Hepatocyte (in vitro differentiated cells): ENCODE measurements around the gene CEMP1. TPM values are rescaled to one million over a fixed set of nuclear protein-coding genes. Genes with fewer than 3 reads are reported as not detected.
"Not testable (repeated sequence)": the region's sequence is repeated elsewhere in the genome, so short reads cannot be mapped to it uniquely, and the experiment has no call there.

Experiments
- DNase-seq: peaks from one replicate; pipeline ENCODE4 v3.0.0-alpha.2; 2016; ENCODE audit warnings: low spot score
- H2AFZ ChIP-seq: fragments of 200-600 bp; sonication (generic); 2 replicates; pipeline ENCODE4 v1.6.0; 2016; ENCODE audit warnings: antibody characterized with exemption, mild to moderate bottlenecking
- H3K27ac ChIP-seq: fragments of 200-600 bp; sonication (generic); 2 replicates; pipeline ENCODE4 v1.5.1; 2016; ENCODE audit warnings: mild to moderate bottlenecking
- H3K27me3 ChIP-seq: fragments of 200-600 bp; sonication (generic); 2 replicates; pipeline ENCODE4 v1.6.1; 2016
- H3K36me3 ChIP-seq: fragments of 200-600 bp; sonication (generic); replicated peaks from 2 replicates; pipeline ENCODE4 v1.5.1; 2016; ENCODE audit warnings: low read depth; ENCODE audit not compliant: insufficient read depth
- H3K4me1 ChIP-seq: fragments of 200-600 bp; sonication (generic); 2 replicates; pipeline ENCODE4 v1.5.1; 2016; ENCODE audit warnings: mild to moderate bottlenecking, moderate library complexity; ENCODE audit not compliant: insufficient read depth
- H3K4me2 ChIP-seq: fragments of 200-600 bp; sonication (generic); 2 replicates; pipeline ENCODE4 v1.6.0; 2016
- H3K4me3 ChIP-seq: fragments of 200-600 bp; sonication (generic); 2 replicates; pipeline ENCODE4 v1.5.1; 2016; ENCODE audit warnings: mild to moderate bottlenecking
- H3K79me2 ChIP-seq: fragments of 200-600 bp; sonication (generic); 2 replicates; pipeline ENCODE4 v1.6.0; 2017; ENCODE audit warnings: mild to moderate bottlenecking
- H3K9me2 ChIP-seq: fragments of 200-600 bp; sonication (generic); replicated peaks from 2 replicates; pipeline ENCODE4 v1.6.0; 2017; ENCODE audit warnings: mild to moderate bottlenecking; ENCODE audit not compliant: insufficient read depth
- H3K9me3 ChIP-seq: fragments of 200-600 bp; sonication (generic); 2 replicates; pipeline ENCODE4 v1.5.1; 2016; ENCODE audit warnings: low read depth, mild to moderate bottlenecking
- H4K20me1 ChIP-seq: fragments of 200-600 bp; sonication (generic); 2 replicates; pipeline ENCODE4 v1.6.0; 2016; ENCODE audit warnings: mild to moderate bottlenecking; ENCODE audit not compliant: insufficient read depth, poor library complexity, severe bottlenecking
- CTCF ChIP-seq: fragments of 200-600 bp; sonication (generic); IDR thresholded peaks from 2 replicates; pipeline ENCODE4 v1.5.1; 2016; ENCODE audit warnings: antibody characterized with exemption, mild to moderate bottlenecking; ENCODE audit not compliant: poor library complexity
- EZH2 ChIP-seq: fragments of 200-600 bp; sonication (generic); IDR thresholded peaks from 2 replicates; pipeline ENCODE4 v1.6.1; 2016; ENCODE audit warnings: antibody characterized with exemption, mild to moderate bottlenecking, borderline replicate concordance
- EZH2phosphoT487 ChIP-seq: fragments of 200-600 bp; sonication (generic); IDR thresholded peaks from one replicate; pipeline ENCODE4 v1.6.1; 2018; ENCODE audit warnings: antibody characterized with exemption, mild to moderate bottlenecking, low read depth, moderate library complexity; ENCODE audit not compliant: unreplicated experiment, severe bottlenecking
- WGBS: methylation state at CpG from one replicate; pipeline ENCODE4 v1.1.6; 2016; ENCODE audit warnings: low lambda C conversion rate; ENCODE audit errors: missing lambda C conversion rate; 5-methylcytosine and 5-hydroxymethylcytosine counted together
- polyA plus RNA-seq: library from polyadenylated mRNA; unstranded; fragments of >200 nt; fragmentation: Nextera tagmentation; extraction: Ambion mirVana; gene quantifications from 2 replicates; pipeline ENCODE4 v1.2.1, GENCODE V29; 2016
- total RNA-seq: library from RNA; depleted of rRNA; stranded (reverse); fragments of >200 nt; gene quantifications from 2 replicates; pipeline ENCODE4 v1.2.3, GENCODE V29; 2014

Gene CEMP1
- total RNA-seq (not detected in 2 replicates), polyA plus RNA-seq (11.1 and 21.6 TPM in 2 replicates)

GRCh38 chr16:2531371-2531695, at the start of gene CEMP1:
TSS of gene CEMP1 (minus strand) at chr16:2531408. CDS start at chr16:2531073, 335 bp downstream.
- H3K27me3 ChIP-seq, result no peaks in the 10 kb centered on the region
- H3K36me3 ChIP-seq, result no peaks in the 10 kb centered on the region
- TF ChIP-seq EZH2phosphoT487, result no peak
- TF ChIP-seq CTCF, result no peak
- TF ChIP-seq EZH2, result no peak
- H3K4me2 ChIP-seq, result peak within 1 kb of the TSS; percentile 89
- H3K4me1 ChIP-seq, result peaks cover 5% of the 10 kb centered on the region
- no peaks in the 10 kb centered on the region for H3K79me2 ChIP-seq
- peak within 1 kb of the TSS; percentile 37 for H2AFZ ChIP-seq
- H3K27ac ChIP-seq, result peak within 1 kb of the TSS; percentile 94
- no peaks in the 10 kb centered on the region for H3K9me2 ChIP-seq
- H3K9me3 ChIP-seq, result no peaks in the 10 kb centered on the region
- H4K20me1 ChIP-seq, result no peaks in the 10 kb centered on the region
- H3K4me3 ChIP-seq, result peak within 1 kb of the TSS; percentile 34
- 23% methylated on average over 8 of the region's 11 CpGs for WGBS
- no peak for DNase-seq

- H3K4me3 ChIP-seq, H4K20me1 ChIP-seq: not testable (repeated sequence)
- no CpG with 5 or more reads among the region's 21 CpGs for WGBS
Measured at GRCh38 chr16:2580818-2581217, 49.6 kb upstream of the CEMP1 start.

GRCh38 chr16:2580143-2580542, 48.9 kb upstream of the CEMP1 start:
- H3K36me3 ChIP-seq, H4K20me1 ChIP-seq, H3K9me2 ChIP-seq, H2AFZ ChIP-seq, H3K4me2 ChIP-seq, H3K27me3 ChIP-seq, DNase-seq, H3K4me1 ChIP-seq, H3K4me3 ChIP-seq, H3K27ac ChIP-seq, H3K9me3 ChIP-seq, H3K79me2 ChIP-seq: not testable (repeated sequence)
- WGBS, result 48% methylated on average over 7 of the region's 11 CpGs

More at GRCh38 chr16:2580818-2581217, 49.6 kb upstream of the CEMP1 start:
- H3K36me3 ChIP-seq, H3K4me1 ChIP-seq, H2AFZ ChIP-seq, DNase-seq, H3K4me2 ChIP-seq, H3K27ac ChIP-seq, H3K79me2 ChIP-seq, H3K27me3 ChIP-seq, H3K9me3 ChIP-seq, H3K9me2 ChIP-seq: not testable (repeated sequence)

- not testable (repeated sequence) for H3K79me2 ChIP-seq, H3K9me2 ChIP-seq, H3K4me2 ChIP-seq, H2AFZ ChIP-seq, H3K9me3 ChIP-seq, H3K36me3 ChIP-seq, H3K27ac ChIP-seq, DNase-seq, H3K4me3 ChIP-seq, H4K20me1 ChIP-seq, H3K4me1 ChIP-seq, H3K27me3 ChIP-seq
- WGBS, result 82% methylated on average over 2 of the region's 12 CpGs
Measured at GRCh38 chr16:2578905-2579304, 47.7 kb upstream of the CEMP1 start.

- not testable (repeated sequence) for H3K4me1 ChIP-seq, H2AFZ ChIP-seq, H3K79me2 ChIP-seq, H3K9me2 ChIP-seq, H3K27ac ChIP-seq, H3K36me3 ChIP-seq, H3K9me3 ChIP-seq, H3K4me2 ChIP-seq, H3K27me3 ChIP-seq, DNase-seq, H4K20me1 ChIP-seq, H3K4me3 ChIP-seq
- WGBS, result 98% methylated on average over 14 of the region's 26 CpGs
Measured at GRCh38 chr16:2577044-2577443, 45.8 kb upstream of the CEMP1 start.

- not testable (repeated sequence) for DNase-seq, H3K4me2 ChIP-seq, H3K9me3 ChIP-seq, H3K27me3 ChIP-seq, H3K27ac ChIP-seq, H3K79me2 ChIP-seq, H3K36me3 ChIP-seq, H2AFZ ChIP-seq, H3K4me3 ChIP-seq, H3K4me1 ChIP-seq, H3K9me2 ChIP-seq, H4K20me1 ChIP-seq
- WGBS, result 100% methylated on average over 5 of the region's 21 CpGs
Measured at GRCh38 chr16:2575839-2576238, 44.6 kb upstream of the CEMP1 start.

- not testable (repeated sequence) for H2AFZ ChIP-seq, H3K27ac ChIP-seq, H3K4me3 ChIP-seq, H3K4me2 ChIP-seq, H3K9me3 ChIP-seq, H4K20me1 ChIP-seq, H3K9me2 ChIP-seq, H3K79me2 ChIP-seq, DNase-seq, H3K27me3 ChIP-seq, H3K4me1 ChIP-seq, H3K36me3 ChIP-seq
- no CpG with 5 or more reads among the region's 6 CpGs for WGBS
Measured at GRCh38 chr16:2572704-2573103, 41.5 kb upstream of the CEMP1 start.

- H3K79me2 ChIP-seq, H4K20me1 ChIP-seq, DNase-seq, H3K27ac ChIP-seq, H3K9me3 ChIP-seq, H3K9me2 ChIP-seq, H3K36me3 ChIP-seq, H3K4me1 ChIP-seq, H3K4me3 ChIP-seq, H3K4me2 ChIP-seq, H3K27me3 ChIP-seq, H2AFZ ChIP-seq: not testable (repeated sequence)
- WGBS, result no CpG with 5 or more reads among the region's 11 CpGs
Measured at GRCh38 chr16:2568573-2568972, 37.4 kb upstream of the CEMP1 start.
